Fibroblast of gingiva (primary cell): ENCODE measurements around the gene AFP.
"Not testable (repeated sequence)": the region's sequence is repeated elsewhere in the genome, so short reads cannot be mapped to it uniquely, and the experiment has no call there.

ENCODE experiments used
- DNase-seq: peaks from one replicate; pipeline ENCODE4 v3.0.0-alpha.2; 2011; ENCODE audit warnings: low read depth

AFP gene

DNA sequence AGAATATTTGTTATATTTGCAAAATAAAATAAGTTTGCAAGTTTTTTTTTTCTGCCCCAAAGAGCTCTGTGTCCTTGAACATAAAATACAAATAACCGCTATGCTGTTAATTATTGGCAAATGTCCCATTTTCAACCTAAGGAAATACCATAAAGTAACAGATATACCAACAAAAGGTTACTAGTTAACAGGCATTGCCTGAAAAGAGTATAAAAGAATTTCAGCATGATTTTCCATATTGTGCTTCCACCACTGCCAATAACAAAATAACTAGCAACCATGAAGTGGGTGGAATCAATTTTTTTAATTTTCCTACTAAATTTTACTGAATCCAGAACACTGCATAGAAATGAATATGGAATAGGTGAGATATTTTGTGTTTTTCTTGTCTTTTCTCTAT is at the start of gene AFP:
AFP (plus strand) TSS at position 238 of the 400 bp plus-strand sequence; CDS start at position 280, 42 bp downstream.
- DNase-seq, result no peak

DNA sequence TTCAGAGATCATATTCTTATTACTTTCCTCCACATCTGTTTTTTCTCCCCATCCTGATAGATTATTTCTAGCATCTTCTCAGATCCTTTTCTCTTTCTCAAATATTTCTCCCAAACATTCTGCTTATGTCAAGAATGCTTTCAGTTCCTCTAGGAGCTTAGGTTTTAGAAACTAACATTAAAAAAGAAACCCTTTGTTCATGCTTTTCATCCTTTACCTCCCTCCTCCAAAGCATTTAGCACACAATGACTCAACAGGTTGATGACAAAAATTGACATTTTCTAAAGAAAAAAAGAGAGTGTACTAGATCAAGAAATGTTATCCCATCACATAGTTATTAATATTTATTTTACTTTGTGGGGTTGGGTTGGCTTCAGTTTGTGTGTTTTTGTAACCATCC is 48.5 kb upstream of the AFP start:
- no peak for DNase-seq

DNA sequence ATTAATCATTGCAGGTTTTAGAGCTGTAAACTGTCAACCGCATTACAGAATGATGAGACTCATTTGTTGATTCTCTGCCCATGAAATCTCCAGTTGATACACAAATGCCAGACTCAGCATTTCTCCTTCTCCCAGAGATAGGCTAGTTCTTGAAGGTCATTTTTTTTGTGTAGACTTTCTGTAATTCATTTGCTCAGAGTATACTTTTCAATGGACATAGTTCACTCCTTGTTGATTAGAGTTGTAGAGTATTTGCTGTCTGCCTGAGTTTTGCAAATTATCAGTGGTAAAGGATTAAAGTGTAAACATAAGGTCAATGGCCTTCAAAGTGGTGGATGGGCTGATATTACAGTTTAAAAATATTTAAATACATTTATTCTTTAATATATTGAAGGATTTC is 47.1 kb upstream of the AFP start:
- no peak for DNase-seq

DNA sequence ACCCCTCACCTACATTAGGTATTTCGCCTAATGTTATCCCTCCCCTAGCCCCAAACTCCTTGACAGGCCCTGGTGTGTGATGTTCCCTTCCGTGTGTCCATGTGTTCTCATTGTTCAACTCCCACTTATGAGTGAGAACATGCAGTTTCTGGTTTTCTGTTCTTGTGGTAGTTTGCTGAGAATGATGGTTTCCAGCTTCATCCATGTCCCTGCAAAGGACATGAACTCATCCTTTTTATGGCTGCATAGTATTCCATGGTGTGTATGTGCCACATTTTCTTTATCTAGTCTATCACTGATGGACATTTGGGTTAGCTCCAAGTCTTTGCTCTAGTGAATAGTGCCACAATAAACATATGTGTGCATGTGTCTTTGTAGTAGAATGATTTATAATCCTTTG is 46.4 kb upstream of the AFP start:
- not testable (repeated sequence) for DNase-seq

DNA sequence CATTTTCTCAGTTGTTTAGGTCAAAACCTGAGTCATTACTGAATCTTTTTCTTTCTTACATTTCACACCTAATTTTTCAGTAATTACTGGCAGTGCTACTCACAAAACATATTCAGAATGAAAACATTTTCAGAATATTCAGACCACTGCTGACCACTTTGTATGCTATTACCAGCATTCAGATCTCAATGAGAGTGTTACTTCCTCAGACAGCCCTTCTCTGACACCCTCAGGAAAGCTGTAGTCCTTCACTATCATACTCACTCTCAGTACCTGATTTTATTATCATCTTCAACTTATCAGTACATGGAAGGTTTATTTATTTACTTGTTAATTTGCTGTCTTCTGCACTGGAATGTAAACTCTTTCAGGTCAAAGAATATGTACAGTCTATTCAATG is 44.2 kb upstream of the AFP start:
- no peak for DNase-seq

DNA sequence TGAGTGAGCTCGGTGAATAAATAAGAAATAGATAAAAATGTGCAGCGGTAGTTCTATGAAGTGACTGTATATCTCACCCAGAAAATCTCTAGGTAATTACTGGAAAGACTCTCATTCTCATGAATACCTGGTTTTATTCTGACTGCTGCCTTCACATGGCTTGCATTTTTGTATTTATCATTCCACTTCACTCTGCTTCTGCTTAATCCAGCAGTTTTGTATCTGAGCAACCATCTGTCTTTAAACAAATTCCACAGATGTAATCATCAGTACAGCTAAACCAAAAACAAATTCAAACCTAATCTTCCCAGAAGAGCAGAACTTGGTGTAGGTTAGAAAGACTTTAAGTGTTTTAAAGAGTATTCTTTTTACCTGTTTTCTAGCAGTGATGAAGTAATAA is 43.1 kb upstream of the AFP start:
- no peak for DNase-seq

DNA sequence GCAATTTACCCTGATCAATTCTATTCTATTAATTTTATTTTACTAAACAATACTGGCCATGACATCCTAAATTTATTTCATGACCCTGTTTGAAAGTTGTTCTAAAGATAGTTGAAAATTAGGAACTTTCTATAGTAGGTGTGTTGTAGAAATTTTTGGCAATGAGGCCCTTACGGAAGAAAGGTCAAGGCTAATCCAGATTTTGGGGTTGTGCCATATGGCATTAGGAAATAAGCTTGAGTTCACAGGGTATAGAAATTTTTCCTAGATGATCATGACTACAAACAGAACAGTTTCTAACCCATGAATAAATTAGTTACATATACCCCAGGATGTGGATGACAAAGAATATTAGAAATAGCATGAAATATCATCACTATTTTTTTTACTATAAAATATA is 39.7 kb upstream of the AFP start:
- no peak for DNase-seq

DNA sequence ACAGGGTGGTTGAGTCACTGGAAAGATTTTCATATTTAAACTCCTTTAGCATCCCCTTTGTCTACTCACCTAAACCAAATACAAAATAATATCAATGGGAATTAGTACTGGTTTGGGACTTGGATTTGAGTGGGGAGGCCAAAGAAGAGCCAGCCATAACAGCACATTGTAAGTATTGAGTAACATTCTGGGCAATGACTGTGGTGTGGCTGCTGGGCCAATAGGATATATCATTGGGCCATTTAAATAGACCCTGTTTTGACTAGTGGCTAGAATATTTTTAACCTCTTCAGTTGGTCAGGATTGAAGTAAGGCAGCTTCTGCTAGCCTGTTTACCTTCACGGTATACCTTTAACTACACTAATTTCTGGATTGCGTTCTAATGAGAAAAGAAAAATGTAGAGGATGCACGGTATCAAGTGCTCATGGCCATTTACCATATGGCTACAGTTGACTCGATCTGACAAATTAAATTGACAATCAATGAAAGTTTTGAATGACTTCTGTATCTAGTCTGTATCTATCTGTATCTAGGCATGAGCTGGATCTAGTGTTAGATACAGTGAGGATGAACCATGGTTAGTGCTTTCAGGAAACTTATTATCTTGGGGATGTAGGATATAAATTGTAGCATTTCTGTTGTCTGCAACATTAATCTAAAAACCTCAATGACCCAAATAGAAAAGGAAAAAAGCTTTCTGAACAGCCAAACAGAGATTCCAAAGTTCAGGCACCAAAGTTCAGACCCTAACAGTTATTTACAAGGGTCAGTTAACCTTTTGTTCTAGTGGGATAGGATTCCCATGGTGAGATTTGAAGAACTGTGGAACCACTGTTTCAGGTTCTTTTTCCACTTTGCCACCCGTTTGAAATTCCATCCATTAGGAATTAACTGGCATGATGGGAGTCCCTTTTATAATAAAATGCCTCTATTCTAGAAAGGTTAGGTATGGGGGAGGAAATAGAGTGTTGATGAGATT is 38.7 kb upstream of the AFP start:
- no peak for DNase-seq

DNA sequence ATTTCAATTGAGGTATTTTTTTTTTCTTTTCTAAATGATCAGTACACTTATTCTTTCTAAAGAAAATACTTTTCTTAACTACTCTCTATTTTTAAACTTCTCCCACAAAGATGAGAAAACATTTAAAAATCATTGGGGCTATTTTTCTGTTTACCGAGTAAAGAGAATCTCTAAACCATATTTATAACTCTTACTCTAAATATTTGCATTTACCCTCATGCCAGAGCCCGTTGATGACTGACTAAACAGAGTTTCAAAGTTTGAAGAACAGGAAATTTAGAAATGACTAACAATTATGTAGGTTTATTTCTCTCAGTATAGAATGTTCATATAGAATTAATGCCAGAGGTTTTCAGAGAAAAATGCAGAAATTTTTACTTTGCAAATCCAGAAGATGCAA is 34.6 kb upstream of the AFP start:
- DNase-seq, result no peak

DNA sequence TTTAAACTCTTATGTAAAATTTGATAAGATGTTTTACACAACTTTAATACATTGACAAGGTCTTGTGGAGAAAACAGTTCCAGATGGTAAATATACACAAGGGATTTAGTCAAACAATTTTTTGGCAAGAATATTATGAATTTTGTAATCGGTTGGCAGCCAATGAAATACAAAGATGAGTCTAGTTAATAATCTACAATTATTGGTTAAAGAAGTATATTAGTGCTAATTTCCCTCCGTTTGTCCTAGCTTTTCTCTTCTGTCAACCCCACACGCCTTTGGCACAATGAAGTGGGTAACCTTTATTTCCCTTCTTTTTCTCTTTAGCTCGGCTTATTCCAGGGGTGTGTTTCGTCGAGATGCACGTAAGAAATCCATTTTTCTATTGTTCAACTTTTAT is 32.0 kb upstream of the AFP start, which contains the start of gene ALB:
ALB (plus strand) TSS at position 246 of the 400 bp plus-strand sequence; CDS start at position 287, 41 bp downstream.
- no peak for DNase-seq

DNA sequence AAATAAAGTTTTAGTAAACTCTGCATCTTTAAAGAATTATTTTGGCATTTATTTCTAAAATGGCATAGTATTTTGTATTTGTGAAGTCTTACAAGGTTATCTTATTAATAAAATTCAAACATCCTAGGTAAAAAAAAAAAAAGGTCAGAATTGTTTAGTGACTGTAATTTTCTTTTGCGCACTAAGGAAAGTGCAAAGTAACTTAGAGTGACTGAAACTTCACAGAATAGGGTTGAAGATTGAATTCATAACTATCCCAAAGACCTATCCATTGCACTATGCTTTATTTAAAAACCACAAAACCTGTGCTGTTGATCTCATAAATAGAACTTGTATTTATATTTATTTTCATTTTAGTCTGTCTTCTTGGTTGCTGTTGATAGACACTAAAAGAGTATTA is 31.6 kb upstream of the AFP start:
- no peak for DNase-seq

DNA sequence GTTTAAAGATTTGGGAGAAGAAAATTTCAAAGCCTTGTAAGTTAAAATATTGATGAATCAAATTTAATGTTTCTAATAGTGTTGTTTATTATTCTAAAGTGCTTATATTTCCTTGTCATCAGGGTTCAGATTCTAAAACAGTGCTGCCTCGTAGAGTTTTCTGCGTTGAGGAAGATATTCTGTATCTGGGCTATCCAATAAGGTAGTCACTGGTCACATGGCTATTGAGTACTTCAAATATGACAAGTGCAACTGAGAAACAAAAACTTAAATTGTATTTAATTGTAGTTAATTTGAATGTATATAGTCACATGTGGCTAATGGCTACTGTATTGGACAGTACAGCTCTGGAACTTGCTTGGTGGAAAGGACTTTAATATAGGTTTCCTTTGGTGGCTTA is 30.9 kb upstream of the AFP start:
- DNase-seq, result no peak

DNA sequence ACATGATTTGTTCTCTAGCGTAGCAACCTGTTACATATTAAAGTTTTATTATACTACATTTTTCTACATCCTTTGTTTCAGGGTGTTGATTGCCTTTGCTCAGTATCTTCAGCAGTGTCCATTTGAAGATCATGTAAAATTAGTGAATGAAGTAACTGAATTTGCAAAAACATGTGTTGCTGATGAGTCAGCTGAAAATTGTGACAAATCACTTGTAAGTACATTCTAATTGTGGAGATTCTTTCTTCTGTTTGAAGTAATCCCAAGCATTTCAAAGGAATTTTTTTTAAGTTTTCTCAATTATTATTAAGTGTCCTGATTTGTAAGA is 29.5 kb upstream of the AFP start:
- DNase-seq, result no peak

DNA sequence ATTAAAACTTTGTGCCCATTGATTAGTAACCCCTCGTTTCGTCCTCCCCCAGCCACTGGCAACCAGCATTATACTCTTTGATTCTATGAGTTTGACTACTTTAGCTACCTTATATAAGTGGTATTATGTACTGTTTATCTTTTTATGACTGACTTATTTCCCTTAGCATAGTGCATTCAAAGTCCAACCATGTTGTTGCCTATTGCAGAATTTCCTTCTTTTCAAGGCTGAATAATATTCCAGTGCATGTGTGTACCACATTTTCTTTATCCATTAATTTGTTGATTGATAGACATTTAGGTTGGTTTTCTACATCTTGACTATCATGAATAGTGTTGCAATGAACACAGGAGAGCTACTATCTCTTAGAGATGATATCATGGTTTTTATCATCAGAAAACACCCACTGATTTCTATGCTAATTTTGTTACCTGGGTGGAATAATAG is 28.8 kb upstream of the AFP start:
- no peak for DNase-seq

DNA sequence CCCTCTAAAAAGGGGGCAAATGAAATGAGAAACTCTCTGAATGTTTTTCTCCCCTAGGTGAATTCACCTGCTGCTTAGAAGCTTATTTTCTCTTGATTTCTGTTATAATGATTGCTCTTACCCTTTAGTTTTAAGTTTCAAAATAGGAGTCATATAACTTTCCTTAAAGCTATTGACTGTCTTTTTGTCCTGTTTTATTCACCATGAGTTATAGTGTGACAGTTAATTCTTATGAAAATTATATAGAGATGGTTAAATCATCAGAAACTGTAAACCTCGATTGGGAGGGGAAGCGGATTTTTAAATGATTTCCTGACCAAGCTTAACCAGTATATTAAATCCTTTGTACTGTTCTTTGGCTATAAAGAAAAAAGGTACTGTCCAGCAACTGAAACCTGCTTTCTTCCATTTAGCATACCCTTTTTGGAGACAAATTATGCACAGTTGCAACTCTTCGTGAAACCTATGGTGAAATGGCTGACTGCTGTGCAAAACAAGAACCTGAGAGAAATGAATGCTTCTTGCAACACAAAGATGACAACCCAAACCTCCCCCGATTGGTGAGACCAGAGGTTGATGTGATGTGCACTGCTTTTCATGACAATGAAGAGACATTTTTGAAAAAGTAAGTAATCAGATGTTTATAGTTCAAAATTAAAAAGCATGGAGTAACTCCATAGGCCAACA is 27.7 kb upstream of the AFP start:
- DNase-seq, result no peak

DNA sequence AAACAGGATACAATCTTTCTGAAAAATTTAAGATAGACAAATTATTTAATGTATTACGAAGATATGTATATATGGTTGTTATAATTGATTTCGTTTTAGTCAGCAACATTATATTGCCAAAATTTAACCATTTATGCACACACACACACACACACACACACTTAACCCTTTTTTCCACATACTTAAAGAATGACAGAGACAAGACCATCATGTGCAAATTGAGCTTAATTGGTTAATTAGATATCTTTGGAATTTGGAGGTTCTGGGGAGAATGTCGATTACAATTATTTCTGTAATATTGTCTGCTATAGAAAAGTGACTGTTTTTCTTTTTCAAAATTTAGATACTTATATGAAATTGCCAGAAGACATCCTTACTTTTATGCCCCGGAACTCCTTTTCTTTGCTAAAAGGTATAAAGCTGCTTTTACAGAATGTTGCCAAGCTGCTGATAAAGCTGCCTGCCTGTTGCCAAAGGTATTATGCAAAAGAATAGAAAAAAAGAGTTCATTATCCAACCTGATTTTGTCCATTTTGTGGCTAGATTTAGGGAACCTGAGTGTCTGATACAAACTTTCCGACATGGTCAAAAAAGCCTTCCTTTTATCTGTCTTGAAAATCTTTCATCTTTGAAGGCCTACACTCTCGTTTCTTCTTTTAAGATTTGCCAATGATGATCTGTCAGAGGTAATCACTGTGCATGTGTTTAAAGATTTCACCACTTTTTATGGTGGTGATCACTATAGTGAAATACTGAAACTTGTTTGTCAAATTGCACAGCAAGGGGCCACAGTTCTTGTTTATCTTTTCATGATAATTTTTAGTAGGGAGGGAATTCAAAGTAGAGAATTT is 26.8 kb upstream of the AFP start:
- no peak for DNase-seq

DNA sequence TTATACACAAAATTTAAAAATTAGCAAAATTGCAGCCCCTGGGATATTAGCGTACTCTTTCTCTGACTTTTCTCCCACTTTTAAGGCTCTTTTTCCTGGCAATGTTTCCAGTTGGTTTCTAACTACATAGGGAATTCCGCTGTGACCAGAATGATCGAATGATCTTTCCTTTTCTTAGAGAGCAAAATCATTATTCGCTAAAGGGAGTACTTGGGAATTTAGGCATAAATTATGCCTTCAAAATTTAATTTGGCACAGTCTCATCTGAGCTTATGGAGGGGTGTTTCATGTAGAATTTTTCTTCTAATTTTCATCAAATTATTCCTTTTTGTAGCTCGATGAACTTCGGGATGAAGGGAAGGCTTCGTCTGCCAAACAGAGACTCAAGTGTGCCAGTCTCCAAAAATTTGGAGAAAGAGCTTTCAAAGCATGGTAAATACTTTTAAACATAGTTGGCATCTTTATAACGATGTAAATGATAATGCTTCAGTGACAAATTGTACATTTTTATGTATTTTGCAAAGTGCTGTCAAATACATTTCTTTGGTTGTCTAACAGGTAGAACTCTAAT is 26.0 kb upstream of the AFP start:
- no peak for DNase-seq

DNA sequence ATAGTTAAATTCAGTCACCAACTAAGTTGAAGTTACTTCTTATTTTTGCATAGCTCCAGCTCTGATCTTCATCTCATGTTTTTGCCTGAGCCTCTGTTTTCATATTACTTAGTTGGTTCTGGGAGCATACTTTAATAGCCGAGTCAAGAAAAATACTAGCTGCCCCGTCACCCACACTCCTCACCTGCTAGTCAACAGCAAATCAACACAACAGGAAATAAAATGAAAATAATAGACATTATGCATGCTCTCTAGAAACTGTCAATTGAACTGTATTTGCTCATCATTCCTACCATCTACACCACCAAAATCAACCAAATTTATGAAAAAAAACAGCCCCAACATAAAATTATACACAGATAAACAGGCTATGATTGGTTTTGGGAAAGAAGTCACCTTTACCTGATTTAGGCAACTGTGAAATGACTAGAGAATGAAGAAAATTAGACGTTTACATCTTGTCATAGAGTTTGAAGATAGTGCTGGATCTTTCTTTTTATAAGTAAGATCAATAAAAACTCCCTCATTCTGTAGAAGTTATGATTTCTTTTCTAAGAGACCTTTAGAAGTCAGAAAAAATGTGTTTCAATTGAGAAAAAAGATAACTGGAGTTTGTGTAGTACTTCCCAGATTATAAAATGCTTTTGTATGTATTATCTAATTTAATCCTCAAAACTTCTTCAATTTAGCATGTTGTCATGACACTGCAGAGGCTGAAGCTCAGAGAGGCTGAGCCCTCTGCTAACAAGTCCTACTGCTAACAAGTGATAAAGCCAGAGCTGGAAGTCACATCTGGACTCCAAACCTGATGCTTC is 24.9 kb upstream of the AFP start:
- no peak for DNase-seq

DNA sequence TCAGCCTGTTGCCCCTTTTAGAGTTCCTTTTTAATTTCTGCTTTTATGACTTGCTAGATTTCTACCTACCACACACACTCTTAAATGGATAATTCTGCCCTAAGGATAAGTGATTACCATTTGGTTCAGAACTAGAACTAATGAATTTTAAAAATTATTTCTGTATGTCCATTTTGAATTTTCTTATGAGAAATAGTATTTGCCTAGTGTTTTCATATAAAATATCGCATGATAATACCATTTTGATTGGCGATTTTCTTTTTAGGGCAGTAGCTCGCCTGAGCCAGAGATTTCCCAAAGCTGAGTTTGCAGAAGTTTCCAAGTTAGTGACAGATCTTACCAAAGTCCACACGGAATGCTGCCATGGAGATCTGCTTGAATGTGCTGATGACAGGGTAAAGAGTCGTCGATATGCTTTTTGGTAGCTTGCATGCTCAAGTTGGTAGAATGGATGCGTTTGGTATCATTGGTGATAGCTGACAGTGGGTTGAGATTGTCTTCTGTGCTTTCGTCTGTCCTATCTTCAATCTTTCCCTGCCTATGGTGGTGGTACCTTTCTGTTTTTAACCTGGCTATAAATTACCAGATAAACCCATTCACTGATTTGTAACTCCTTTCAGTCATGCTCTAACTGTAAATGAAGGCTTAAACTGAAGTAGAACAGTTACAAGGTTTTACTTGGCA is 24.1 kb upstream of the AFP start:
- no peak for DNase-seq

DNA sequence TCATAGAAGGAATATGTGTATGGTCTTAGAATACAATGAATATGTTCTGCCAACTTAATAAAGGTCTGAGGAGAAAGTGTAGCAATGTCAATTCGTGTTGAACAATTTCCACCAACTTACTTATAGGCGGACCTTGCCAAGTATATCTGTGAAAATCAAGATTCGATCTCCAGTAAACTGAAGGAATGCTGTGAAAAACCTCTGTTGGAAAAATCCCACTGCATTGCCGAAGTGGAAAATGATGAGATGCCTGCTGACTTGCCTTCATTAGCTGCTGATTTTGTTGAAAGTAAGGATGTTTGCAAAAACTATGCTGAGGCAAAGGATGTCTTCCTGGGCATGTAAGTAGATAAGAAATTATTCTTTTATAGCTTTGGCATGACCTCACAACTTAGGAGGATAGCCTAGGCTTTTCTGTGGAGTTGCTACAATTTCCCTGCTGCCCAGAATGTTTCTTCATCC is 22.7 kb upstream of the AFP start:
- no peak for DNase-seq

DNA sequence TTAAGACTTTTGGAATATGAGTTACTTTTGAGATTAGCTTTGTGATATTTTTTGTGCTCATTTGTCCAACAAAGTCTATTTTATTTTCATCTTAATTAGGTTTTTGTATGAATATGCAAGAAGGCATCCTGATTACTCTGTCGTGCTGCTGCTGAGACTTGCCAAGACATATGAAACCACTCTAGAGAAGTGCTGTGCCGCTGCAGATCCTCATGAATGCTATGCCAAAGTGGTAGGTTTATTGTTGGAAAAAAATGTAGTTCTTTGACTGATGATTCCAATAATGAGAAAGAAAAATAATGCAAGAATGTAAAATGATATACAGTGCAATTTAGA is 21.1 kb upstream of the AFP start:
- peak; percentile 24 for DNase-seq
